ENCODE measurements around the gene EML1.

The EML1 gene

GRCh38 chr14:99803106-99803775 lies 10.0 kb downstream of the EML1 start:
- DNase-seq (ENCODE audit: low spot score): no peak

GRCh38 chr14:99803803-99804202 lies 10.6 kb downstream of the EML1 start:
- no peak for DNase-seq (ENCODE audit: low spot score)
- no peak for TF ChIP-seq CTCF (IDR thresholded peaks at IDR 0.05; ENCODE audit: extremely low read depth, missing control alignments)

More at GRCh38 chr14:99803106-99803775, 10.0 kb downstream of the EML1 start:
- no peak for TF ChIP-seq CTCF (IDR thresholded peaks at IDR 0.05; ENCODE audit: extremely low read depth, missing control alignments)

DNA sequence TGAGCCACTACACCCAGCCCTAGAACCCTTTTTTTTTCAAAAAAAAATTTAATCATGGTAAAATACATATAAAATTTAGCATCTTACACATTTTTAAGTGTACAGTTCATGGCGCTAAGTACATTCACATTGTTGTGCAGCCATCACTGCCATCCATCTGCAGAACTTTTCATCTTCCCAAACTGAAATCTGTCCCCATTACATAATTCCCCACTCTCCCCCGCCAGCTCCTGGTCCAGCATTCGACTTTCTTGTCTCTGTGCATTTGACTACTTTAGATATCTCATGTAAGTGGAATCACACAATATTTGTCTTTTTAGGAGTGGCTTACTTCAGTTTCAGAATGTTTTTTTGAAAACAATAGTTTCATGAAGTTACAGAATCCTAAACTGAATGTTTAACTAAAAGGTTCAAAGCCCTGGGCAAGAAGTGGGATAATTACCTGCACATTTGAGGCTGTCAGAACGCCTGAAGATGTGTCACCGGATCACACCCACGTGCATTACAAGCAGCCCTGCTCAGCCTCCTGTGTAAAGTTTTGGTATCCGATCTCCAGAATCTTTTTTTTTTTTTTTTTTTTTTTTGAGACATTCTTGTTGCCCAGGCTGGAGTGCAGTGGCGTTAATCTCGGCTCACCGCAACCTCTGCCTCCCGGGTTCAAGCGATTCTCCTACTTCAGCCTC lies 12.7 kb downstream of the EML1 start:
- TF ChIP-seq CTCF (IDR thresholded peaks at IDR 0.05; ENCODE audit: extremely low read depth, missing control alignments): no peak
- DNase-seq (ENCODE audit: low spot score): no peak

DNA sequence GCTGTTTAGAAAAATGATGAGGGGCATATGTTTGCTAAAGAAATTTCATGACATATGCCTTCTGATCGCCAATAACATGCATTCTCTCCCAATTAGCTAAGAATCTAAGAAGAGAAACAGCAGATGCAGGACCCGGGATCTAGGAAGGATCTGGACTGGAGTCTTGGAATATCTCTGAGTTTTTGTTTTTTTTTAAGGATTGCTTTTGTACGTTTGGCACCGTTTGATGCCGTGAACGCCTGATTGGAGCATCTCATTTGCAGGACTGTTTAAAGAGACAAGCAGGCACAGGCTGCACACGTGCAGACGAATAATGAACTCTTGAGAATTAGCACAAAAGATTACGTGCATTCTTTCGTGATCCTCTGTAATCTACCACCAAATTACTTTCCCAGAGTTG lies 13.6 kb downstream of the EML1 start:
- TF ChIP-seq CTCF (IDR thresholded peaks at IDR 0.05; ENCODE audit: extremely low read depth, missing control alignments): no peak

GRCh38 chr14:99807413-99808153 lies 14.4 kb downstream of the EML1 start:
- DNase-seq (ENCODE audit: low spot score): no peak
- no peak for TF ChIP-seq CTCF (IDR thresholded peaks at IDR 0.05; ENCODE audit: extremely low read depth, missing control alignments)

More for the DNA sequence above, 13.6 kb downstream of the EML1 start:
- no peak for DNase-seq (ENCODE audit: low spot score)

GRCh38 chr14:99808154-99808505 lies 14.9 kb downstream of the EML1 start:
- DNase-seq (ENCODE audit: low spot score): no peak
- TF ChIP-seq CTCF (IDR thresholded peaks at IDR 0.05; ENCODE audit: extremely low read depth, missing control alignments): no peak

GRCh38 chr14:99808515-99808914 lies 15.3 kb downstream of the EML1 start:
- no peak for DNase-seq (ENCODE audit: low spot score)
- TF ChIP-seq CTCF (IDR thresholded peaks at IDR 0.05; ENCODE audit: extremely low read depth, missing control alignments): no peak

All from GM20000 (cell line).